ENCODE data around the gene RGL3.
"Not testable (repeated sequence)": the region's sequence is repeated elsewhere in the genome, so short reads cannot be mapped to it uniquely, and the experiment has no call there.

The RGL3 gene

DNA sequence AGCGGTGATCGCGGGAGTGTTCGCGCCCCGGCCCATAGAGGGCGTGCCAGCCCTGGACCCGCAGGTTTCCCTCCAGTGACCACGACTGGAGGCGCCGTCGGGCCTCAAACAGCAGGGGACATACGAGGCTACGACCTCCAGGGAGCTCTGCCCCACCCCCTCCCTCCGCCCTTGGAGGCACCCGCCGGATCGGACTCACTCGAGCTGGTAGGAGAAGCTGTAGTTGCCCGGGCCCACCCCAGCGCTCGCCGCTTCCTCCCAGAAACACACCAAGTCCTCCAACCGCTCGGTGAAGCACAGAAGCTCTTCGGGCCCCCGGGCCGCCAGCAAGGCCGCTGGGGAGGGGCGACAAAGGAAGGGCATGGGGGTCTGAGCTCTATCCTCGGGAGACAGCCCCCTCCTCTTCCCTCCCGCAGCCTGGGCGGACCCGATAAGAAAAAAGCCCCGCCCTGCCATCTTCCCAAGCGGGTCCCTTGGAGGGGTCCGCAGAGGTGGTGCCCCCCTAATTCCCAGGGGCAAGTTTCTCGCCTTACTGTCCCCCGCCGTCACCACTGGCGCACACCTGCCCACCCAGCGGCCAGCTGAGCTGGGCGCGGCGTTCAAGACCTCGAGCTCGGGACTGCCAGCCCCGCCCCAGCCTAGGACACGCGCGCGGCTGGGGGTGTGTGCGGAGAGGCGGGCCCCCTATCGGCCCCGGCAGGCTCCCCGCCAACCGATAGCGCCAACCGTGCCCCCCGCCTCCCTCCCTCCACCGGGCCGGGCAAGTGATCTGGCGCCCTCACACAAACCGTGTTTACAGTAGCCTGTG lies 36.0 kb downstream of the RGL3 start:
- peak; percentile 13 for DNase-seq (ENCODE audit: low read depth)

DNA sequence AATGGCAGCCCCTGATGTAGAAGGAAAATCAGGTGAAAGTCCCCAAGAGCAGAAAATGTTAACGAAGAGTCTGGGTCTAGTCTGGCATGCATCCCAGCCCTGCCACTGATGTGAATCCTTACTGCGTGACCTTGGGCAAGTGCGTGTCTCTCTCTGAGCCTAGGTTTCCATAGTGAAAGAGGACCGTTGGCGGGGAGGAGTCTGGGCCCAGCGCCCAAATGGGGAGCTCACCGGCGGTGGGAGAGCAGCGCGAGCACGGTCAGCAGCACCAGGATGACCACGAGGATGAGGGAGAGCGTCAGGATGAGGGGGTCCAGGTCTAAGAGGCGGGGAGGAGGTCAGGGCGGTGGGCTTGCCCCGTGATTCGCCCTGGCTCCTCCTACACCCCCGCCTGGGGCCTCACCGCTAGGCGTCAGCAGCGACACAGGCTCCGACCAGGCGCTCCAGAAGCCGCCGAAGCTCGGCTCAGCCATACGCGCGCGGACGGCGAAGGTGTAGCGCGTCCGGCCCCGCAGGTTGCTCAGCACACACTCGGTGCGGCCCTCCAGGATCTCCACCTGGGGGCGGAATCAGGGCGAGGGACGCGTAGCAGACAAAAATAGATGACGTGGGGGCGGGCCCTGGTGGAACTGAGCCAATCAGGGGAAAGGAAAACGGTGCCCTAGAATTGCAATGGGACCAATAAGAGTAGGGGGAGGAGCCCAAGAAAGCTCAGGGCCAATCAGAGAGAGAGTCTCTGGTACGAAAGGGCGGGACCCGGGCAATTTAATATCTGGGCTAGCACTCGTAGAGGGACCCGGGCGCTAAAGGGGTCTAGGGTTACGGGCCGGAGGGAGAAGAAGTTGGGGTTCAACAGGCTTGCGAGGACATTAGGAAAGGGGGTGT lies 38.2 kb downstream of the RGL3 start:
- DNase-seq (ENCODE audit: low read depth), result peak; percentile 95

DNA sequence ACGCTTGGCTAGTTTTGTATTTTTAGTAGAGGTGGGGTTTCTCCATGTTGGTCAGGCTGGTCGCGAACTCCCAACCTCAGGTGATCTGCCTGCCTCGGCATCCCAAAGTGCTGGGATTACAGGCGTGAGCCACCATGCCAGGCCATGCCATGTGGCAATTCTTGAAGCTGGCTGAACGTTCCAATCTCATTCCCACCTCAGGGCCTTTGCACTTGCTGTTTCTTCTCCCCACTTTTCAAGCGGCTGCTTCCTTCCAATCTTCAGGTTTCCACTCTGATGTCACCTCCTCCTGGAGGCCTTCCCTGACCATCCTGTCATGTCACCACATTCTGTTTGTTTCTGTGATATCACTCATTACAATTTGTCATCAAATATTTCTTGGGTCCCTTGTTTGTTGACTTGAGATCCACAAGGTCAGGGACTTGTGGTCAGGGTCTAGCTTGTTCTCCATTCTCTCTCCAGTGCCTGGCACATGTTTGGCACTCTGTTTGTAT lies 39.2 kb downstream of the RGL3 start:
- no peak for DNase-seq (ENCODE audit: low read depth)

DNA sequence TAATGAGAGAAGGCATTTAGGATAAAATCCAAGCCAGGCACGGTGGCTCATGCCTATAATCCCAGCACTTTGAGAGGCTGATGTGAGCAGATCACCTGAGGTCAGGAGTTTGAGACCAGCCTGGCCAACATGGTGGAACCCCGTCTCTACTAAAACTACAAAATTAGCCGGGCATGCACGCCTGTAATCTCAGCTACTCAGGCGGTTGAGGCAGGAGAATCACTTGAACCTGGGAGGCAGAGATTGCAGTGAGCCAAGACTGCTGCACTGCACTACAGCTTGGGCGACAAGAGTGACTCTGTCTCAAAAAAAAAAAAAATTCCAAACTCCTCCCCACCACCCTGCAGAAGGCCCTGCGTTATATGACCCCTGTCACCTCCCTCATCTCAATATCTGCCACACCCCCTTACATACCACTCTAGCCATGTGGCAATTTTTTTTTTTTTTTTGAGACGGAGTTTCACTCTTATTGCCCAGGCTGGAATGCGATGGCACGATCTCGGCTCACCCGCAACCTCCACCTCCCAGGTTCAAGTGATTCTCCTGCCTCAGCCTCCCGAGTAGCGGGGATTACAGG lies 39.8 kb downstream of the RGL3 start:
- not testable (repeated sequence) for DNase-seq (ENCODE audit: low read depth)

DNA sequence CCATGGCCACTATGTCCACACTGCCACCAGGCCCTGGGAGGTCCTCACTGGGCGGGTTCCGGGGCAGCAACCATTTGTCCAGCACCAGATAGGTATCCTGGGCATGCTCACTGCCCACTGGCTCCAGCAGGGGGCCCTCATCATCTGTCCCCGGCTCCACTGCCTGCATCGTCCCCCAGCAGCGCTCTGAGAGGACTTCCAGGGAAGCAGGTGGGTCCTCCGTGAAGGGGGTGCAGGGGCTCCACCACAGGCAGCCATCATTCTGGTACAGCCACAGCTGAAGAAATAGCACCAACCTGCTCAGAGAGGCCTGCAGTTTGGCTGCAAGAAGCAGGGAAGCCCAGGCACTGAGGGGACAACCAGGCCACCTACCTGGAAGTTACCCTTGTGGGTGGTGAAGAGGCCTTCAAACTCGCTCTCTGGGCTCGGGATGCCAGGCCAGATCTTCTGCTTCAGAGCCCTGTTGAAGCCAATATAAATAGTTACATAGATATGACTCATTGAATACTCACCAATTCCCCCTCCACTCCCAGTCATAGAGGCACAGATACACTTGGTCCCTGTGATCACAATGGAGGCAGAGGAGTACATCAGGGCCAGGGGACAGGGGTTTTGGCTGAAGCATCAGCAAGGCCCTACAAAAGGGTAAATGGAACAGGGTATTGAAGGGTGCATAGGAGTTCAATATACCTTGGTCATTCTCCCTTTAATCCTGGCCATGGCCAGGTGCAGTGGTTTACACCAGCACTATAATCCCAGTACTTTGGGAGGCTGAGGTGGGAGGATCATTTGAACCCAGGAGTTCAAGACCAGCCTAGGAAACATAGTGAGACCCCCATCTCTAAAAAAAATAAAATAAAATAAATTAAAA lies 40.6 kb downstream of the RGL3 start:
- DNase-seq (ENCODE audit: low read depth), result no peak

DNA sequence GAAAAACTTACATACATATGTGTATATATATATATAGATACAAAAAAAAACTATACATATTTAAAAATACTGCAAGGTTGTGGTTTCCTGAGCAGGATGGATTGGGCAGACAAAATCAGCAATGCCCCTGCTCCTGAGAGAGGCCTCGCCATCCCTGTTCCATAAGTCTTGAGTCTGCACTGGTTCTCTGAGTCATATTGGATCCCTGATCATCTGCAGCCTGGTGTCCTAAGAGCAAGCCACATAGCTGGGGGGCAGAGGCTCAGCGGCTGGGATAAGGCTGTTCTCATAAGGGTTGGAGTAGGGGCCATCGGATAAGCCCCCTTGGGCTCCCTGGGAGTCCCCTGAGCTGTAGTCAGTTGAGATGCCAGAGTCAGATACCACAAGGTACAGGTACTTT lies 41.4 kb downstream of the RGL3 start:
- DNase-seq (ENCODE audit: low read depth), result no peak

DNA sequence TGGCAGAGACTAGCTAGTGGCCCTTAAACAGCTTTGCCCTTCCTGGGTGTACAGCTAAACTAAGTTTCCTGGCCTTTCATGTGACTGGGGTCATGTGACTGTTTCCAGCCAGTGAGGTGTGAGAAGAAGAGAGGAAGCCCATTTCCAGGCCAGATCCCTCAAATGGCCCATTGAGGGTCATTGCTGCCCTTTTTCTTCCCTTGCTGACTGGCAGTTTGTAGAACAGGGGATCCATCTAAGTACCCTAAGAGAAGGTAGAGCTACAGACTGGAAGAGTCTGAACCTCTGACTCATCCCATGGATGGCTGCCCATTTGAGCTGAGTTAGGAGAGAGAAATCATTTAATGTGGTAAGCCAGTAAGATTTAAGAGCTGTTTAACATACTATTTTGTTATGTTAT lies 41.9 kb downstream of the RGL3 start:
- no peak for DNase-seq (ENCODE audit: low read depth)

DNA sequence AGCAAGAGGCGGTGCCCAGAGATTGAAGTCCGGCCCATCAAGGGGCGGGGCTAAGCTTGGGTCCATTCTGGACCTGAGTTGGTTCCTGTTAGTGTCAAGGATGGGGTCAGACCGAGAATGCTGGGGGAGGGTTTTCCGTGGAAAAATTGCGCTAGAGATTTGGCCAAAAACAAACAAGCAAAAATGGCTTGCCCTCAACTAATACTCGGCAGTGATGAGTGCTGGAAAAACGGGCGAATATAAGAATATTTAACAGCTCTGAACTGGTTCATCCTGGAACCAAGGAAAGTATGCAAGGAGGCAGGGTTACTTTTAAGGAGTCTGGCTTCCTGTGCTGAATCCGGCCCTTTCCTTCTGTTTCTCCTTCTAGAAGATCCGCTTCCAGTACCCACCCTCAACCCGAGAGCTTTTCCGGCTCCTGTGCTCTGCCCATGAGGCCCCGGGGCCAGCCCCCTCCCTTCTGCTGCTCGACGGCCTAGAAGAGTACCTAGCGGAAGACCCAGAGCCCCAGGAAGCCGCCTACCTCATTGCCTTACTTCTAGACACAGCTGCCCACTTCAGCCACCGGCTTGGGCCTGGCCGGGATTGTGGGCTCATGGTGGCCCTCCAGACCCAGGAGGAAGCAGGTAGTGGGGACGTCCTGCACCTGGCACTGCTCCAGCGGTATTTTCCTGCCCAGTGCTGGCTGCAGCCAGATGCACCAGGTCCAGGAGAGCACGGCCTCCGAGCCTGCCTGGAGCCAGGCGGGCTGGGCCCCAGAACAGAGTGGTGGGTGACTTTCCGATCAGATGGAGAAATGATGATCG lies 43.8 kb downstream of the RGL3 start:
- DNase-seq (ENCODE audit: low read depth), result peak; percentile 65

DNA sequence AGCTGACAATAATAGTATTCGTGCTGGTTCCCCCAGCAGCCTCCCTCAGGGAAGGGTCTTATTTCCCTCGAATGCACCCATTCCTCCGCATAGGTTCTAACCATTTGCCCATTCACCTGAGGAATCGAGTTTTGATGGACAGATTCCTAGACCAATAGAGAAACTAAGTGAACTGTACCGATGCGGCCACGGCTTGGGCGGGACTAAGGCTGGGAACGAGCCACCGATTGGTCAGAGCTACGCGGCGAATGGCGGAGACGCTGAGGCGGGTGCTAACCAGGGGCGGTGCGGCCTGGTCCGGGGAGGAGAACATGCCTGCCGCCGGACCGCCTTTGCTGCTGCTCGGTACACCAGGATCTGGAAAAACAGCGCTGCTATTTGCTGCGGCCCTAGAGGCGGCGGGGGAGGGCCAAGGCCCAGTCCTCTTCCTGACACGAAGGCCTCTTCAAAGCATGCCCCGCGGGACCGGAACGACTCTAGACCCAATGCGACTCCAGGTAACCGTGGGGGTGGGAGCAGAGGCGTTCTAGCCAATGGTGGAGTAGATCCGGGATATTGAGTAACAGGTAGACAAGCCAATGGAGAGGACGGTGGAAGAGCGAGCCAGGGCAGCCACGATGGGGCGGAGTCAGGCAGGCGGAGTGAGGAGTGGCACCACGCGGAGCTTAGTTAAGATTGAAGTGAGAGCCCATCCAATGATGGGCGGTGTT lies 44.5 kb downstream of the RGL3 start, which contains the start of gene SWSAP1:
TSS of gene SWSAP1 (plus strand) at position 234 of the 710 bp plus-strand sequence. CDS start at position 249, 15 bp downstream.
- peak; percentile 94 for DNase-seq (ENCODE audit: low read depth)

DNA sequence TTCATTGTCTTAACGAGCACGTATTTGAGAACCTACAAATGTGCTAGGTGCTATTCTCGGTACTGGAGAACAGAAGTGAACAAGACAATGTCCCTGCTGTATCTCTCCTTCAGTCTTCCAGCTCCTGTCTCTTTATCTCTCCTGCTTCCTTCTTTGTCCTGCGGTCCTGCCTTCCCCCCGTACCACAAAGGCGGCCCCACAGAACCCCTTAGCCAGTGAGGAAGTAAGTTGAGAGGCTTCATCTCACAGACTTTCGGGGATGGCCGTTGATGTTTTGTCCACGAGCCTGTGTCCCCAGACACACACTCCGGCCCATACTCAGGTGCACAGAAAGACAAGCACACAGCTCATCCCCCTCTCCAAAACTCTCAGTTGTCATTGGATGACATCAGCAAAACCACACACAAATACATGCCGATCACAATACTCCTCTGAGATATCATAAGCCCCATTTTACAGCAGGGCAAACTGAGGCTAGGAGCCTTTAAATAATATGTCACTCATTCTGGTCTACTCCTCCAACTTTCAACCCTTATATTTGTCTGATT lies 45.2 kb downstream of the RGL3 start:
- DNase-seq (ENCODE audit: low read depth), result no peak

DNA sequence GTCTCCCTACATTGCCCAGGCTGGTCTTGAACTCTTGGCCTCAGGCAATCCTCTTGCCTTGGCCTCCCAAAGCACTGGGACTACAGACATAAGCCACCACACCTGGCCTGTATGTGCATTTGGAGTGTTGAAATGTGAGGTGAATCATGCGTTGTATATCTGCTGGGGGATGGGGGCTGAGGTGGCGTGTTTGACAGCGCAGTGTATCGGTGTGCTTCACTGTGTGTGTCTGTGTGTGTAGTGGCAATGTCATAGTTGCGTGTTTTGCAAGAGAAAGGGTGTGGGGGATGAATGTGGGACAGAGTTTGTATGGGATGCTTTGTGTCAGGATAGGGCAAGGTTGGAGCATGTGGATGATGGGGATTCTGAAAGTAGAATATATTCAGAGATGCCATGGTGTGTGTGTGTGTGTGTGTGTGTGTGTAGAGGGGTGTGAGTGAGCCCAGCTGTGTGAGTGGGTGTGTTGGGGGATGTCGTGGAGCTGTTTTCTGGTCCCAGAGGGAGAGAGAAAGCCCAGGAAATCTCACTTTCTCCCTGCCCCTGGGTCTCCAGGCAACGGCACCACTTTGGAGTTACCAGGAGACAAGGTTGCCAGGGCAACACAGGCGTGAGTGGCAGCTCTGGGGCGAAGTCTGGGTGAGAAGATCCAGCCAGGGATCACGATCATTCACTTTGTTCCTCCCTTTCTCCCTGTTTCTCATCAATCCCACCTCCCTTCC lies 45.8 kb downstream of the RGL3 start:
- DNase-seq (ENCODE audit: low read depth), result no peak

DNA sequence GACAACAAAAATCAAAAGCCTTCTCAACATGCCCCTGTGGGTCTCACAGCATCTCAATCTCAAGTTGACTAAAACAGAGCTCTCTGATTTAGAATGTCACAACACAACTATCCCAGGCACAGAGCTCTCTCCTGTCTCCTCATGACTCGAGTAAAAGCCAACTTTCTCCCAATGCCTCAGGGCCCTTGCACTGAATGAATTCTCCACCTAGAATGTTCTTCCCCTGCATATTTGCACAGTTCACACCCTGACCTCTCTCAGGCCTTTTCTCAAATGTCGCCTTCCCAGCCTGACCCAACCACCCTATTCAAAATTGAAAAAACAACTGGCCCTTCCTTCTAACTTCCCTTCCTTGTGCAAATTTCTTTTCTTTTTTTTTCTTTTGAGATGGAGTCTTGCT lies 48.4 kb downstream of the RGL3 start:
- no peak for DNase-seq (ENCODE audit: low read depth)

DNA sequence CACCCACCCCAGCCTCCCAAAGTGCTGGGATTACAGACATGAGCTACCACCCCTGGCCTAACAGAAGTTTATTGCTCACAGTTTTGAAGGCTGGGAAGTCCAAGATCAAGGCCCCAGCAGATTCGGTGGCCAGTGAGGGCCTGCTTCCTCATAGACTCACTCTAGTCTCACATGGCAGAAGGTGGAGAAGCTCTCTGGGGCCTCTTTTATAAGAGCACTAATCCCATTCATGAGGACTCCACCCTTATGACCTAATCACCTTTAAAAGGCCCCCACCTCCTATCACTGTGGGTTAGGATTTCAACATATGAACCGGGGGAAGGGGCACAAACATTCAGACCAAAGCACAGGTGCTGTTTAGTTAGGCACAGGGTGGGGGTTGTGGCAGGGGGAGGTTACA lies 51.6 kb downstream of the RGL3 start:
- DNase-seq (ENCODE audit: low read depth), result no peak

DNA sequence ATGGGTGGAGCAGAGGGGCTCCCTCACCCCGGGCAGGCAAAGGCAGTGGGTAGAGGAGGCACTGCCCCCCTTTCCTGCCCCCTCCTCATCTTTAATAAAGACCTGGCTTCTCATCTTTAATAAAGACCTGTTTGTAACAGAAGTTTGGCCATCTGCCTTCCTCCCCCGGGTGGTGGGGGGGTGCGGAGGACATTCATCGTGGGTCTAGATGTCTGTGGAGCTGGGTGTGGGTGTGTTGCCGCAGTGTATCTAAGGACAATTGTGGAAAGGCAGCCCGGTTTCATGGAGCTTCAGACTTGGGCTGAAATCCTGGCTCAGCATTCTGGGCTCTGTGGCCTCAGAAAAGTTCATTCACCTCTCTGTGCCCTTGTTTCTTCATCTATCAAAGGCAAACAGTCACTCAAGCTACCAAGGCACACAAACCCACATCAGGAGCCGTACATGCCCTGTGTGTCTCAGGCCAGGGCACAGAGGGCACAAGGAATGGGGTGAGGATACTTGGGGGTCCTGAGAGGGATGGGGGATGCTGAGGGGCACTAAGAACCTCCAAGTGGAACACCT lies 53.5 kb downstream of the RGL3 start:
- no peak for DNase-seq (ENCODE audit: low read depth)

DNA sequence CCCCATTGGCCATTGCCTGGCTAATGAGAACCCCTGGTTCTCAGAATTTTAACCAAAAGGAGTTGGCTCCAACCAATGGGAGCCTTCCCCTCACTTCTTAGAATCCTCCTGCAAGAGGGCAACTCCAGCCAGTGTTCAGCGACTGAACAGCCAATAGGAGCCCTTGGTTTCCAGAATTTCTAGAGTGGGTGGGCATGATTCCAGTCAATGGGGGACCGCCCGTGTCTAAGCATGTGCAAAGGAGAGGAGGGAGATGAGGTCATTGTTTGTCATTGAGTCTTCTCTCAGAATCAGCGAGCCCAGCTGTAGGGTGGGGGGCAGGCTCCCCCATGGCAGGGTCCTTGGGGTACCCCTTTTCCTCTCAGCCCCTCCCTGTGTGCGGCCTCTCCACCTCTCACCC lies 54.2 kb downstream of the RGL3 start:
- DNase-seq (ENCODE audit: low read depth), result no peak

DNA sequence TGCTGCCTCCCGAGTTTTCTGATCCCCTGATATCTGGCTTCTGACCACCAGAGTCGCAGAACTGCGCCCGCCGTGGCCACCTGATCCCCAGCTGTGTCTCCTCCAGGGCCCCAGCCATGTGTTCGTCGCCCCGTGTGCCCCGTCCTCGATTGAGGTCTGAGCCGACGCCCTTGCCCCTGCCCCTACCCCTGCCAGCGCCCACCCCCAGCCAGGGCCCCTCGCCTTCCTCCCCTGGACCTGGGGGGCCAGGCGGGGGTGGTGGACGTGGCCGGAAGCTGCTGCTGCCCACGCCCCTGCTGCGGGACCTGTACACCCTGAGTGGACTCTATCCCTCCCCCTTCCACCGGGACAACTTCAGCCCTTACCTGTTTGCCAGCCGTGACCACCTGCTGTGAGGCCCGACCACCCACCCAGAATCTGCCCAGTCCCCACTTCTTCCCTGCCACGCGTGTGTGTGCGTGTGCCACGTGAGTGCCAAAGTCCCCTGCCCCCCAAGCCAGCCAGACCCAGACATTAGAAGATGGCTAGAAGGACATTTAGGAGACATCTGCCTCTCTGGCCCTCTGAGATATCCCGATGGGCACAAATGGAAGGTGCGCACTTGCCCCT lies 54.7 kb downstream of the RGL3 start:
- no peak for DNase-seq (ENCODE audit: low read depth)

DNA sequence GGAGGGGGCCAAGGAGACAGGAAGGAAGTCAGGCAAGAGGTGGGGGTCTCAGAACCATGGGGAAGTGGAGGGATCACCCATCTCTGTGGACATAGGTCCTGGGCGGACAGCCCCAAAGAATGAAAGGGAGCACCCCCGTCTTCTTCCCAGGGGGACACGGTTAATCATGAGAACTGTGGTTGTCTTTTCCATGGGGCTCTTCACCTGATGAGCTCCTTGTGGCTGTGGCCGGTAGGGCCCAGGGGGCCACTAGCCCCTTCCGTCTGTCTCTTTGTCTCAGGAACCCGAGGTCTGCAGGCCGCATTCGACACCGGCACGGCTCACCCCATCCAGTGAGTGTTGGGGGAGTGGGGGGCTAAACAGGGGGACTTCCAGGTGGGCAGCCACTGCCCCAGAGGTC lies 55.2 kb downstream of the RGL3 start:
- DNase-seq (ENCODE audit: low read depth), result no peak
